Osteocyte (in vitro differentiated cells): ENCODE data around the gene ZNF440. TPM values are rescaled to one million over a fixed set of nuclear protein-coding genes. Genes with fewer than 3 reads are reported as not detected.
A peak's percentile ranks its signal among the peaks of the same experiment; 100 is the strongest.
"Not testable (repeated sequence)": the region's sequence is repeated elsewhere in the genome, so short reads cannot be mapped to it uniquely, and the experiment has no call there.

Experiments
- DNase-seq: peaks from one replicate; pipeline ENCODE4 v3.0.0; 2021; ENCODE audit warnings: mixed read lengths; ENCODE audit not compliant: unreplicated experiment; ENCODE audit errors: extremely low spot score
- H3K27ac Mint-ChIP-seq: one replicate; pipeline ENCODE4 v1.8.0; 2021; ENCODE audit warnings: mild to moderate bottlenecking, mixed read lengths; ENCODE audit not compliant: unreplicated experiment
- H3K27me3 Mint-ChIP-seq: one replicate; pipeline ENCODE4 v1.8.0; 2021; ENCODE audit warnings: mixed read lengths; ENCODE audit not compliant: unreplicated experiment
- H3K36me3 Mint-ChIP-seq: one replicate; pipeline ENCODE4 v1.8.0; 2021; ENCODE audit warnings: mixed read lengths; ENCODE audit not compliant: unreplicated experiment
- H3K4me1 Mint-ChIP-seq: one replicate; pipeline ENCODE4 v1.8.0; 2021; ENCODE audit warnings: mixed read lengths; ENCODE audit not compliant: unreplicated experiment
- H3K4me3 Mint-ChIP-seq: one replicate; pipeline ENCODE4 v1.8.0; 2021; ENCODE audit warnings: mild to moderate bottlenecking, moderate library complexity, mixed read lengths; ENCODE audit not compliant: unreplicated experiment
- H3K9me3 Mint-ChIP-seq: one replicate; pipeline ENCODE4 v1.8.0; 2021; ENCODE audit warnings: mixed read lengths; ENCODE audit not compliant: unreplicated experiment
- CTCF ChIP-seq: fragments of 200-600 bp; sonication (generic); IDR thresholded peaks from 2 replicates; pipeline ENCODE4 v1.5.0; 2021; ENCODE audit warnings: antibody characterized with exemption, mild to moderate bottlenecking, moderate library complexity
- total RNA-seq: library from RNA; stranded (reverse); gene quantifications from 2 replicates; pipeline ENCODE4 v1.2.1, GENCODE V29; 2021

Gene ZNF440
- total RNA-seq, 1 donor from 2014 or later: 13.0 TPM

GRCh38 chr19:11848594-11849469 is 34.8 kb downstream of the ZNF440 start, which contains the start of gene ZNF439:
TSS of gene ZNF439 (plus strand) at chr19:11848726. CDS start at chr19:11848868, 142 bp downstream.
- no peak for DNase-seq
- no peak within 1 kb of the TSS for H3K27ac Mint-ChIP-seq
- H3K36me3 Mint-ChIP-seq: no peaks in the 10 kb centered on the region
- no peaks in the 10 kb centered on the region for H3K4me1 Mint-ChIP-seq
- no peak for TF ChIP-seq CTCF
- no peaks in the 10 kb centered on the region for H3K27me3 Mint-ChIP-seq
- H3K4me3 Mint-ChIP-seq: peak within 1 kb of the TSS; percentile 64
- H3K9me3 Mint-ChIP-seq: peaks cover 6% of the 10 kb centered on the region

DNA sequence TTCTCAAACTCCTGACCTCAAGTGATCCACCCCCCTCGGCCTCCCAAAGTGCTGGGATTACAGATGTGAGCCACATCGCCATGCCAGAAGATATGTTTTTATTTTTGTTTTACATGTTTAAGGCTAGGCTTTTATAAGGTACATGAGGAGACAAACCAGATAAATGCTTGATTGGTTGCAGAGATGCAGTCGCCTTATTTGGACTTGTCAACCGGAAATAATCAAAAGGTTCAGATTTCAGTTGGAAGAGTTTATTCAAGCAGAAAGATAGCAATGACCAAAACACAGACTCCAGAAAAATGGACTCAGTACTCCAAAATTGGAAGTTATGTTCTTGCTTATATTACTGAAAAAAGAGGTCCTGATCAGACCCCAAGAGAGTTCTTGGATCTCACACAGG is 36.2 kb downstream of the ZNF440 start:
- not testable (repeated sequence) for H3K9me3 Mint-ChIP-seq, H3K36me3 Mint-ChIP-seq, H3K4me3 Mint-ChIP-seq, H3K27ac Mint-ChIP-seq, DNase-seq, H3K27me3 Mint-ChIP-seq, H3K4me1 Mint-ChIP-seq

- no peak for TF ChIP-seq CTCF
- Mint-ChIP-seq H3K4me1 (no peaks in the 10 kb centered on the region), H3K27ac (no peak overlapping the region), H3K9me3 (no peaks in the 10 kb centered on the region), H3K36me3 (no peaks in the 10 kb centered on the region), H3K27me3 (no peaks in the 10 kb centered on the region), H3K4me3 (no peak overlapping the region)
- DNase-seq: no peak
Measured at GRCh38 chr19:11853358-11853757, 39.3 kb downstream of the ZNF440 start.

DNA sequence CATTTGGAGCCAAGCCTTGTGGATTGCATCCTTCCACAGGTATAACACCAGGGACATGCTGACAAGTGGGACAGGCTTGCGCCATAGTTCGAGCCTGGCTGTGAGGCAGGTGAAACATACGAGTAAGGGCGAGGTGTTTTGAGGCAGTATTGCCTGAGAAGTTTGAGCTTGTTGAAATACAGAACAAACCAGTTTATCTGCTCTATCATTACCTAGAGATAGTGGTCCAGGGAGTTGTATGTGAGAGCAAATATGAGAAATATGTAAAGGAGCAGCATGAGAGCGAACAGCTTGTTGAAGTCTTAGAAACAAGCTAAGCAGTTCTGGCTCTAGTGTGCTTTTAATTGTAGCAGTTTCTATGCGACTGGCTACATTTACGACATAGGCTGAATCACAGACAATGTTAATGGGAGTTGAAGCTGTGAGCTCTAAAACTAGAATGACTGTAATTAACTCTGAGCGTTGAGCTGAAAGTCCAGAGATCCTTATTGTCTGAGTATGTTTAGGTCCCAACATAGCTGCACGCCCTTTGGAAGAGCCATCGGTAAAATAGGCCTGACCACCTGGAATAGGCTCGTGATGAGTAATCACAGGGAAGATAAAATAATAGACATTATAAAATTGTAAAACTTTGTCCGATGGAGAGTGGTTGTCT is 42.6 kb downstream of the ZNF440 start:
- no peaks in the 10 kb centered on the region for H3K27me3 Mint-ChIP-seq
- no peak for TF ChIP-seq CTCF
- peaks cover 12% of the 10 kb centered on the region for H3K9me3 Mint-ChIP-seq
- H3K27ac Mint-ChIP-seq: no peak overlapping the region
- H3K4me3 Mint-ChIP-seq: no peak overlapping the region
- H3K36me3 Mint-ChIP-seq: no peaks in the 10 kb centered on the region
- no peaks in the 10 kb centered on the region for H3K4me1 Mint-ChIP-seq
- DNase-seq: no peak

- no peak overlapping the region for H3K27ac Mint-ChIP-seq
- no peak for DNase-seq
- no peaks in the 10 kb centered on the region for H3K4me1 Mint-ChIP-seq
- no peak for TF ChIP-seq CTCF
- no peaks in the 10 kb centered on the region for H3K27me3 Mint-ChIP-seq
- H3K36me3 Mint-ChIP-seq: peaks cover 2% of the 10 kb centered on the region
- no peak overlapping the region for H3K4me3 Mint-ChIP-seq
- H3K9me3 Mint-ChIP-seq: peaks cover 26% of the 10 kb centered on the region
Measured at GRCh38 chr19:11860721-11861120, 46.6 kb downstream of the ZNF440 start.
